CD4-positive, alpha-beta T cell treated with Interleukin-6 at 100 ng/mL for 8 hours (primary cell): ENCODE results near the gene SP140.
"Not testable (repeated sequence)": the region's sequence is repeated elsewhere in the genome, so short reads cannot be mapped to it uniquely, and the experiment has no call there.

ENCODE experiments used
- DNase-seq: peaks from one replicate; pipeline ENCODE4 v3.0.0-alpha.2; 2020; ENCODE audit warnings: mixed read lengths, low spot score

SP140 gene

GRCh38 chr2:230326453-230327417, 101.2 kb downstream of the SP140 start, which contains the start of gene SP140L:
Gene SP140L (plus strand): TSS chr2:230327193. CDS start chr2:230327270, 77 bp downstream.
- DNase-seq, result peak; percentile 84

GRCh38 chr2:230327418-230328154, 102.0 kb downstream of the SP140 start:
- no peak for DNase-seq

- no peak for DNase-seq
Observed at GRCh38 chr2:230328155-230328458, 102.6 kb downstream of the SP140 start.

GRCh38 chr2:230329946-230330605, 104.5 kb downstream of the SP140 start:
- DNase-seq, result no peak

- no peak for DNase-seq
Observed at GRCh38 chr2:230330725-230331124, 105.2 kb downstream of the SP140 start.

- no peak for DNase-seq
Observed at GRCh38 chr2:230335461-230335863, 109.9 kb downstream of the SP140 start.

- DNase-seq, result no peak
Observed at GRCh38 chr2:230335864-230336506, 110.4 kb downstream of the SP140 start.

GRCh38 chr2:230341936-230342528, 116.5 kb downstream of the SP140 start:
- not testable (repeated sequence) for DNase-seq

- not testable (repeated sequence) for DNase-seq
Observed at GRCh38 chr2:230343041-230343624, 117.6 kb downstream of the SP140 start.

- DNase-seq, result no peak
Observed at GRCh38 chr2:230343747-230344146, 118.2 kb downstream of the SP140 start.

- DNase-seq, result no peak
Observed at GRCh38 chr2:230346465-230346864, 120.9 kb downstream of the SP140 start.

GRCh38 chr2:230346921-230347533, 121.5 kb downstream of the SP140 start:
- DNase-seq, result no peak

- DNase-seq, result peak; percentile 21
Observed at GRCh38 chr2:230347659-230348305, 122.2 kb downstream of the SP140 start.

GRCh38 chr2:230348787-230349186, 123.3 kb downstream of the SP140 start:
- DNase-seq, result no peak

GRCh38 chr2:230356084-230356483, 130.5 kb downstream of the SP140 start:
- no peak for DNase-seq

- DNase-seq, result no peak
Observed at GRCh38 chr2:230358305-230358704, 132.8 kb downstream of the SP140 start.

- DNase-seq, result no peak
Observed at GRCh38 chr2:230360028-230360427, 134.5 kb downstream of the SP140 start.

- DNase-seq, result no peak
Observed at GRCh38 chr2:230362030-230362691, 136.6 kb downstream of the SP140 start.
